Ishikawa (cell line): Measurements from ENCODE around the gene BID.

Source experiments
- CEBPB ChIP-seq: IDR thresholded peaks from 2 replicates; pipeline ENCODE4 v1.6.1; 2012
- CREB1 ChIP-seq: IDR thresholded peaks from 2 replicates; pipeline ENCODE4 v1.6.1; 2012; ENCODE audit warnings: low read depth
- EGR1 ChIP-seq: IDR thresholded peaks from 2 replicates; pipeline ENCODE4 v1.6.1; 2012
- EP300 ChIP-seq: IDR thresholded peaks from 2 replicates; pipeline ENCODE4 v1.6.1; 2012; ENCODE audit warnings: borderline replicate concordance
- FOXM1 ChIP-seq: IDR thresholded peaks from 2 replicates; pipeline ENCODE4 v1.6.1; 2012; ENCODE audit warnings: low read depth, borderline replicate concordance
- MAX ChIP-seq: IDR thresholded peaks from 2 replicates; pipeline ENCODE4 v1.6.1; 2012
- NFIC ChIP-seq: IDR thresholded peaks from 2 replicates; pipeline ENCODE4 v1.6.1; 2012
- RAD21 ChIP-seq: IDR thresholded peaks from 2 replicates; pipeline ENCODE4 v1.6.1; 2012; ENCODE audit warnings: low read depth
- REST ChIP-seq: IDR thresholded peaks from 2 replicates; pipeline ENCODE4 v1.6.1; 2012; ENCODE audit warnings: low read depth, mild to moderate bottlenecking
- TAF1 ChIP-seq: IDR thresholded peaks from 2 replicates; pipeline ENCODE4 v1.6.1; 2012; ENCODE audit warnings: low read depth, mild to moderate bottlenecking
- TCF12 ChIP-seq: IDR thresholded peaks from 2 replicates; pipeline ENCODE4 v1.6.1; 2012; ENCODE audit warnings: low read depth
- TEAD4 ChIP-seq: IDR thresholded peaks from 2 replicates; pipeline ENCODE4 v1.6.1; 2012
- USF1 ChIP-seq: IDR thresholded peaks from 2 replicates; pipeline ENCODE4 v1.6.1; 2012
- YY1 ChIP-seq: IDR thresholded peaks from 2 replicates; pipeline ENCODE4 v1.6.1; 2012; ENCODE audit warnings: low read depth
- ZBTB7A ChIP-seq: IDR thresholded peaks from 2 replicates; pipeline ENCODE4 v1.6.1; 2012; ENCODE audit warnings: low read depth

The BID gene

GRCh38 chr22:17807578-17808410 lies 33.5 kb upstream of the BID start:
- no peak for TF ChIP-seq TAF1
- TF ChIP-seq TEAD4 = peak; percentile 90

- TF ChIP-seq EP300 (no peak), RAD21 (no peak), TEAD4 (no peak), USF1 (no peak), MAX (no peak), FOXM1 (no peak), REST (no peak), TAF1 (no peak), CEBPB (no peak), YY1 (no peak), NFIC (no peak), CREB1 (no peak), ZBTB7A (no peak), EGR1 (no peak), TCF12 (no peak)
Observed at GRCh38 chr22:17807086-17807485, 32.8 kb upstream of the BID start.

- TF ChIP-seq REST (no peak), NFIC (no peak), MAX (no peak), EGR1 (no peak), RAD21 (no peak)
Observed at GRCh38 chr22:17806437-17806836, 32.2 kb upstream of the BID start.

GRCh38 chr22:17804331-17805080 lies 30.2 kb upstream of the BID start:
- TF ChIP-seq TEAD4 = no peak
- TF ChIP-seq CEBPB = no peak
- no peak for TF ChIP-seq USF1
- TF ChIP-seq YY1 = no peak
- no peak for TF ChIP-seq ZBTB7A
- no peak for TF ChIP-seq MAX
- TF ChIP-seq NFIC = no peak
- TF ChIP-seq CREB1 = no peak
- TF ChIP-seq REST = no peak
- TF ChIP-seq RAD21 = no peak
- no peak for TF ChIP-seq EP300
- no peak for TF ChIP-seq TAF1
- TF ChIP-seq FOXM1 = no peak
- TF ChIP-seq EGR1 = no peak
